Cardiac muscle cell (in vitro differentiated cells and primary cell): ENCODE results near the gene DIAPH1. TPM values are rescaled to one million over a fixed set of nuclear protein-coding genes. Genes with fewer than 3 reads are reported as not detected.

ENCODE experiments used
- DNase-seq, 2 donors: peaks; one replicate each; pipeline versions ENCODE4 v3.0.0 to v3.0.0-alpha.2; 2010 to 2017; ENCODE audit warnings: low read depth in 1 of 2, low spot score in 1 of 2
- H3K27ac ChIP-seq: fragments of 200-600 bp; sonication (generic); 2 replicates; pipeline ENCODE4 v1.5.1; 2016
- H3K27me3 ChIP-seq: fragments of 200-600 bp; sonication (generic); 2 replicates; pipeline ENCODE4 v1.6.0; 2016; ENCODE audit warnings: control low read depth
- H3K36me3 ChIP-seq: fragments of 200-600 bp; sonication (generic); 2 replicates; pipeline ENCODE4 v1.5.1; 2016; ENCODE audit warnings: control low read depth
- H3K4me1 ChIP-seq: fragments of 200-600 bp; sonication (generic); 2 replicates; pipeline ENCODE4 v1.8.1; 2017; ENCODE audit warnings: low read depth, mild to moderate bottlenecking, mixed run types
- H3K4me3 ChIP-seq: fragments of 200-600 bp; sonication (generic); 2 replicates; pipeline ENCODE4 v1.5.1; 2016; ENCODE audit warnings: mild to moderate bottlenecking
- H3K9me3 ChIP-seq: fragments of 200-600 bp; sonication (generic); 2 replicates; pipeline ENCODE4 v1.5.1; 2017; ENCODE audit warnings: low read depth, mild to moderate bottlenecking, control low read depth
- polyA plus RNA-seq: library from polyadenylated mRNA; unstranded; fragments of >200 nt; fragmentation: Nextera tagmentation; extraction: Ambion mirVana; gene quantifications from 2 replicates; pipeline ENCODE4 v1.2.1, GENCODE V29; 2016
- total RNA-seq: library from RNA; depleted of rRNA; stranded (reverse); fragments of >200 nt; gene quantifications from 2 replicates; pipeline ENCODE4 v1.2.3, GENCODE V29; 2016
- TF ChIP-seq, protein P1 (sequence below): IDR thresholded peaks from 2 replicates; pipeline ENCODE4 v1.5.1; 2012; ENCODE audit warnings: low read depth, mild to moderate bottlenecking, low read length

Gene DIAPH1
- total and polyA plus RNA-seq, 2 experiments from 2014 or later: 24.0 to 24.4 TPM

DNA sequence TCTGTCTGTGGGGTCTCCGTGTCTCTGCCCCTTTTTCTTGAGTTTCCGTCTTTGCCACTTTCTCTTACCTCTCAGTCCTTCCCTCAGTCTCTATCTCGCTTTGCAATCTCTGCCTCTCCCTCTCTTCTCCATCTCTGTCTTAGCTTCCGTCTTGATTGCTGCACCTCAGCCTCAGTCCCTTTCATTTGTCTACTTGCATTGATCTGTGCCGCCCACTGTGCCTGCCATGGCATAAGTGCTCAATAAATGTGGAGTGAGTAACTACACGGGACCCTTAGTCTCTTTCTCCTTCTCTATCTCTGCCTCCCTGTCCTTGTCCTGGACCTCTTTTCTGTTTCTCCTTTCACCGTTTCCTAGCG, 123.4 kb downstream of the DIAPH1 start:
- H3K9me3 ChIP-seq: no peaks in the 10 kb centered on the region
- no peak overlapping the region for H3K4me3 ChIP-seq
- H3K27ac ChIP-seq: no peak overlapping the region
- TF ChIP-seq, protein P1, sequence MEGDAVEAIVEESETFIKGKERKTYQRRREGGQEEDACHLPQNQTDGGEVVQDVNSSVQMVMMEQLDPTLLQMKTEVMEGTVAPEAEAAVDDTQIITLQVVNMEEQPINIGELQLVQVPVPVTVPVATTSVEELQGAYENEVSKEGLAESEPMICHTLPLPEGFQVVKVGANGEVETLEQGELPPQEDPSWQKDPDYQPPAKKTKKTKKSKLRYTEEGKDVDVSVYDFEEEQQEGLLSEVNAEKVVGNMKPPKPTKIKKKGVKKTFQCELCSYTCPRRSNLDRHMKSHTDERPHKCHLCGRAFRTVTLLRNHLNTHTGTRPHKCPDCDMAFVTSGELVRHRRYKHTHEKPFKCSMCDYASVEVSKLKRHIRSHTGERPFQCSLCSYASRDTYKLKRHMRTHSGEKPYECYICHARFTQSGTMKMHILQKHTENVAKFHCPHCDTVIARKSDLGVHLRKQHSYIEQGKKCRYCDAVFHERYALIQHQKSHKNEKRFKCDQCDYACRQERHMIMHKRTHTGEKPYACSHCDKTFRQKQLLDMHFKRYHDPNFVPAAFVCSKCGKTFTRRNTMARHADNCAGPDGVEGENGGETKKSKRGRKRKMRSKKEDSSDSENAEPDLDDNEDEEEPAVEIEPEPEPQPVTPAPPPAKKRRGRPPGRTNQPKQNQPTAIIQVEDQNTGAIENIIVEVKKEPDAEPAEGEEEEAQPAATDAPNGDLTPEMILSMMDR: no peak
- H3K4me1 ChIP-seq: peaks cover 7% of the 10 kb centered on the region
- H3K27me3 ChIP-seq: peaks cover 30% of the 10 kb centered on the region
- no peaks in the 10 kb centered on the region for H3K36me3 ChIP-seq
- DNase-seq: no peak

GRCh38 chr5:141494761-141495452, 123.9 kb downstream of the DIAPH1 start:
- TF ChIP-seq, protein P1: no peak
- H3K9me3 ChIP-seq: no peaks in the 10 kb centered on the region
- no peak overlapping the region for H3K4me3 ChIP-seq
- no peaks in the 10 kb centered on the region for H3K36me3 ChIP-seq
- no peak for DNase-seq
- H3K27ac ChIP-seq: no peak overlapping the region
- peaks cover 7% of the 10 kb centered on the region for H3K4me1 ChIP-seq
- peaks cover 35% of the 10 kb centered on the region for H3K27me3 ChIP-seq

DNA sequence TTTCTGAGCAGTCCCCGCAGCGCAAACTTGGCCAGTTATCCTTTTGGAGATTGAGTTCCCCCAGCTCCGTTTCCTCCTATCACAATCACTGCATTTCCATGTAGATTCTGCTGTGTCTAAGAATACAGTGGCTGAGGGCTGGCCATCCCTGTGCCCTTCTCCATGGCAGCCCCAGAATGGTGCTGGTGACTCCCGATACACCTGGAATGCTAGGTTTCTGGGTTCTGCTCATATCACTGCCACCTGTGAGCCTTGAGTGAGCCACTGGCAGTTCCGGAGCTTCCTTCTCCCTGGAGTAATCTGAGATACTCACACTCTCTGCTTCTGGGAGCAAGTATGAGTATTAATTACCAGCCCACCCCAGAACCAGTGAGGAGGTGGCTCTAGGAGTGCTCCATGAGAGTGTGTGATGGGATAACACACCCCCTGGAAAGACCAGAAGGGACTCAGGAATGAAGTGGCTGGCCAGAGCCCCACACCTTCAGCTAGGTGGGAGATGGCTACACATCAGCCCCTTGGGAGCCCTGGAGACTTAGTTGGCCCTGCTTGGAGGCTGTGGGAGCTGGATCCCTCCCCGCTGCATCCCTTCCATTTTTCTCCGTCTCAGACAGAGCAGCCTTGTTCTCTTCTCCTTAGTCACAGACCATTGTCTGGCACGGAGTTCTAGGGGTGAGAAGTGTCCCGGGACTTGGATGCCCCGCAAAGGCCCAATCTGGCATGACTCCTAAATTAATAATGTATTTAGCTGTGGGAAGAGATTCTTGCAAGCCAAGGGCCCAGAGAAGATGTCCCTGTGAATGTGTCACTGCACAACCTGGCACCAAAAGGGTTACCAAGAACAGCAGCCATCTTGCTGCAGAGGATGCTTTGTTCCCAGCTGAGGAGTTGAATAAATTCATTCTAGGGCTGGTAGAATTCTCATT, 125.0 kb downstream of the DIAPH1 start:
- peaks cover 38% of the 10 kb centered on the region for H3K27me3 ChIP-seq
- no peaks in the 10 kb centered on the region for H3K9me3 ChIP-seq
- TF ChIP-seq, protein P1: no peak
- no peaks in the 10 kb centered on the region for H3K36me3 ChIP-seq
- peaks cover 7% of the 10 kb centered on the region for H3K4me1 ChIP-seq
- DNase-seq: peak in 1 of 2 donors; percentile 60
- H3K27ac ChIP-seq: no peak overlapping the region
- no peak overlapping the region for H3K4me3 ChIP-seq

DNA sequence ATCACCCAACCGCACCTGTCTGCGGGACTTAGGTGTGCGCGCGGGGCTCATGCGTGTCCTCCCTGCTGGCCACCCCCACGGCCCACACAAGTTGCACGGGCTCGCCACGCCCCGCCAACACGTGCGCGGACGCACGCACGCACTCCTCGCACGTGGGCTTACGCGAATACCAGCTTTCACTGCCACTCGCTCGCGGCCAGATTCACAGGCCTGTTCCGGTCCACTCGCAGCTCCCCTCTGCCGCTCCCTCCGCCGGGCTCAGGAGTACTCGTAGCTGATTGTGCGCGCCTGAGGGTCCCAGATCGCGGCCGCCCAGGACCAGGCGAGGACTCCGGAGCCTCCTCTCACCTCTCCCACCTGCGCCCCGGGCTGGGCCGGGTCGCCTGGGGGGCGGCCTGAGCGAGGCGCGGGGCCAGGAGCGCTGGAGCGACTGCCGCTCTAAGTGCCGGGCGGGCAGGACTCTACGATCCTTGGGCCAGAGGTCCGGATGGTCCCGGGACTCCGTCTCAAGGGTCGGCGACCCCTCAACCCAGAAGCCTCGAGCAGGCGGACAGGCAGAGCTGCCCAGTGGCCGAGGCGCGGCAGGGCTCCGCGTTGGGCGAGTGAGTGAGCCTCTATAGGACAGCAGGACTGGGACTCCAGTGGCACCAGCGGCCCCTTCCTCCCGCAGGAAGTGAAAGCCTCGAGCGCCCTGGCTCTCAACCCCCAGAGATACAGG, 126.5 kb downstream of the DIAPH1 start:
- no peak for DNase-seq
- H3K4me1 ChIP-seq: peaks cover 7% of the 10 kb centered on the region
- no peaks in the 10 kb centered on the region for H3K36me3 ChIP-seq
- H3K27me3 ChIP-seq: peaks cover 38% of the 10 kb centered on the region
- no peak overlapping the region for H3K4me3 ChIP-seq
- H3K9me3 ChIP-seq: no peaks in the 10 kb centered on the region
- TF ChIP-seq, protein P1: no peak
- no peak overlapping the region for H3K27ac ChIP-seq

- TF ChIP-seq, protein P1: no peak
- H3K4me1 ChIP-seq: peaks cover 7% of the 10 kb centered on the region
- no peaks in the 10 kb centered on the region for H3K9me3 ChIP-seq
- no peaks in the 10 kb centered on the region for H3K36me3 ChIP-seq
- H3K27ac ChIP-seq: no peak overlapping the region
- H3K27me3 ChIP-seq: peaks cover 38% of the 10 kb centered on the region
- DNase-seq: no peak
- no peak overlapping the region for H3K4me3 ChIP-seq
Observed at GRCh38 chr5:141491323-141492167, 127.3 kb downstream of the DIAPH1 start.
